Prostate gland (tissue), 2 donors: Measurements from ENCODE around the gene GOLGA7B.

Experiments
- CTCF ChIP-seq, 4 experiments: fragments of 200-600 bp in 2 of 4; fragments of 450-650 bp in 2 of 4; sonication (generic) in 2 of 4; IDR thresholded peaks; 1 replicate in 3 of 4; 2 replicates in 1 of 4; pipeline ENCODE4 v1.5.1; 2016 to 2019; ENCODE audit warnings: antibody characterized with exemption in 4 of 4, mild to moderate bottlenecking in 2 of 4, moderate library complexity in 2 of 4
- POLR2A ChIP-seq: fragments of 450-650 bp; IDR thresholded peaks from one replicate; pipeline ENCODE4 v1.6.1; 2016; ENCODE audit warnings: antibody characterized with exemption, mild to moderate bottlenecking

DNA sequence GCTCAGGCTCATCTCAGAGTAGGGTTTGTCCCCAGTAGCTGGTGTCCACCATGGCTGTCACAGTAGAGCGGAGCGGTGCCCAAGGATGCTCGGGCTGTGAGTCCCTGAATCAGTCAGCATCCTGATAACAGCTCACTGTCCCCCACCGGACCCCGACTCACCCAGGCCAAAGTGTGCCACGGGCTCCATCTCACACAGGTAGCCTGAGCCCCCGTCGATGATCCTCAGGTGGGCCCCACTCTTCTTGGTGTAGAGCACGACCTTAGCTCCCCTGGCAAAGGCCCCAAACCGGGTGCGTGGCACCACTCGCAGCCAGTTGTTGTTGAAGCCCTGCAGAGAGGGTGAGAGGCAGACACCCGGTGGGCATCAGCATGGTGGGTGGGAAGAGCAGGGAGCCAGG lies 45.4 kb downstream of the GOLGA7B start:
- TF ChIP-seq POLR2A (no peak), CTCF (IDR thresholded peaks at IDR 0.05) (no peak)
